CD4-positive, alpha-beta T cell (primary cell): ENCODE measurements around the gene AP5M1. TPM values are rescaled to one million over a fixed set of nuclear protein-coding genes. Genes with fewer than 3 reads are reported as not detected.
"Not testable (repeated sequence)": the region's sequence is repeated elsewhere in the genome, so short reads cannot be mapped to it uniquely, and the experiment has no call there.

Experiments
- ATAC-seq: fragments of 200-7000 bp; cut with Tn5 transposase; one replicate; pipeline ENCODE4 v1.10.0; 2022; ENCODE audit warnings: mild to moderate bottlenecking; ENCODE audit not compliant: poor library complexity
- CTCF ChIA-PET: fragments of 350-600 bp; sonication (Branson Sonifier 250); formaldehyde crosslinking; loops from one replicate; lab custom pipeline; 2021; ENCODE audit warnings: antibody characterized with exemption, inconsistent platforms; lab: Charles Lee
- POLR2A ChIA-PET: fragments of 350-600 bp; sonication (Branson Sonifier 250); formaldehyde crosslinking; loops from one replicate; lab custom pipeline; 2021; ENCODE audit warnings: antibody characterized with exemption, inconsistent platforms; lab: Charles Lee
- DNase-seq, 14 experiments: peaks; one replicate each; pipeline ENCODE4 v3.0.0-alpha.2; 2013 to 2020; ENCODE audit warnings: mixed read lengths in 2 of 14
- H3K27ac ChIP-seq, 2 donors: one replicate each; pipeline versions ENCODE4 v1.5.1 to v1.7.0; 2013; ENCODE audit warnings: low read length in 2 of 2, low read depth in 1 of 2, mild to moderate bottlenecking in 1 of 2
- H3K27me3 ChIP-seq, 2 experiments: 1 replicate in 1 of 2; 2 replicates in 1 of 2; pipeline versions ENCODE4 v1.6.1 to v1.7.0; 2013; ENCODE audit warnings: low read length in 2 of 2, control low read depth in 1 of 2, mild to moderate bottlenecking in 1 of 2, moderate library complexity in 1 of 2; ENCODE audit not compliant: insufficient read depth in 2 of 2, control insufficient read depth in 1 of 2
- H3K36me3 ChIP-seq: one replicate; pipeline ENCODE4 v1.6.1; 2013; ENCODE audit warnings: low read length, control low read depth; ENCODE audit not compliant: insufficient read depth
- H3K4me1 ChIP-seq: one replicate; pipeline ENCODE4 v1.6.1; 2013; ENCODE audit warnings: low read length, control low read depth; ENCODE audit not compliant: insufficient read depth
- H3K4me3 ChIP-seq: one replicate; pipeline ENCODE4 v1.5.1; 2013; ENCODE audit warnings: mild to moderate bottlenecking, low read length, moderate library complexity
- H3K9me3 ChIP-seq, 2 experiments: 1 replicate in 1 of 2; 2 replicates in 1 of 2; pipeline versions ENCODE4 v1.6.1 to v1.7.0; 2013; ENCODE audit warnings: low read length in 2 of 2, mild to moderate bottlenecking in 2 of 2, control low read depth in 1 of 2, moderate library complexity in 1 of 2; ENCODE audit not compliant: control insufficient read depth in 1 of 2, insufficient read depth in 1 of 2
- H3K27ac Mint-ChIP-seq: one replicate; pipeline ENCODE4 v1.8.0; 2020; ENCODE audit warnings: mixed read lengths
- H3K27me3 Mint-ChIP-seq: one replicate; pipeline ENCODE4 v1.8.0; 2021; ENCODE audit warnings: mixed read lengths
- H3K36me3 Mint-ChIP-seq: one replicate; pipeline ENCODE4 v1.8.0; 2021; ENCODE audit warnings: low read depth, mixed read lengths
- H3K4me1 Mint-ChIP-seq: one replicate; pipeline ENCODE4 v1.8.0; 2021; ENCODE audit warnings: low read depth, mixed read lengths
- H3K4me3 Mint-ChIP-seq: one replicate; pipeline ENCODE4 v1.8.0; 2020; ENCODE audit warnings: mild to moderate bottlenecking, mixed read lengths
- H3K9me3 Mint-ChIP-seq: one replicate; pipeline ENCODE4 v1.8.0; 2020; ENCODE audit warnings: mixed read lengths
- intact Hi-C, 2 experiments: fragments of 100-400 bp; cut with DNase I in 1 of 2; cut with micrococcal nuclease in 1 of 2; formaldehyde crosslinking; loops; one replicate each; pipeline versions ENCODE4 v1.15.1 to v1.9.0; 2023 to 2025; cut with DNase I, micrococcal nuclease
- polyA plus RNA-seq, 2 donors: library from polyadenylated mRNA; unstranded; fragments of 120-200 nt; gene quantifications; one replicate each; pipeline ENCODE4 v1.2.1, GENCODE V29; 2013
- total RNA-seq, 174 experiments: library from RNA in 2 of 174; stranded (reverse) in 2 of 174; gene quantifications; one replicate each; pipeline ENCODE4 v1.2.3 and lab custom pipeline; 2021 to 2026
- TF ChIP-seq, protein P1 (sequence below): fragments of 200-600 bp; IDR thresholded peaks from one replicate; pipeline ENCODE4 v1.8.0; 2022; ENCODE audit warnings: antibody characterized with exemption, mild to moderate bottlenecking

Gene AP5M1, protein sequence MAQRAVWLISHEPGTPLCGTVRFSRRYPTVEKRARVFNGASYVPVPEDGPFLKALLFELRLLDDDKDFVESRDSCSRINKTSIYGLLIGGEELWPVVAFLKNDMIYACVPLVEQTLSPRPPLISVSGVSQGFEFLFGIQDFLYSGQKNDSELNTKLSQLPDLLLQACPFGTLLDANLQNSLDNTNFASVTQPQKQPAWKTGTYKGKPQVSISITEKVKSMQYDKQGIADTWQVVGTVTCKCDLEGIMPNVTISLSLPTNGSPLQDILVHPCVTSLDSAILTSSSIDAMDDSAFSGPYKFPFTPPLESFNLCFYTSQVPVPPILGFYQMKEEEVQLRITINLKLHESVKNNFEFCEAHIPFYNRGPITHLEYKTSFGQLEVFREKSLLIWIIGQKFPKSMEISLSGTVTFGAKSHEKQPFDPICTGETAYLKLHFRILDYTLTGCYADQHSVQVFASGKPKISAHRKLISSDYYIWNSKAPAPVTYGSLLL
- 10 to 100 TPM; 39.2 to 40.4 TPM for total RNA-seq
- 29.5 TPM for polyA plus RNA-seq (2013, experiment 1 of 2)
- 33.0 TPM for polyA plus RNA-seq (2013, experiment 2 of 2)
- total RNA-seq (lab: John Stamatoyannopoulos, UW): 36.4 to 140 (median 84.6) reads per million in 172 experiments

DNA sequence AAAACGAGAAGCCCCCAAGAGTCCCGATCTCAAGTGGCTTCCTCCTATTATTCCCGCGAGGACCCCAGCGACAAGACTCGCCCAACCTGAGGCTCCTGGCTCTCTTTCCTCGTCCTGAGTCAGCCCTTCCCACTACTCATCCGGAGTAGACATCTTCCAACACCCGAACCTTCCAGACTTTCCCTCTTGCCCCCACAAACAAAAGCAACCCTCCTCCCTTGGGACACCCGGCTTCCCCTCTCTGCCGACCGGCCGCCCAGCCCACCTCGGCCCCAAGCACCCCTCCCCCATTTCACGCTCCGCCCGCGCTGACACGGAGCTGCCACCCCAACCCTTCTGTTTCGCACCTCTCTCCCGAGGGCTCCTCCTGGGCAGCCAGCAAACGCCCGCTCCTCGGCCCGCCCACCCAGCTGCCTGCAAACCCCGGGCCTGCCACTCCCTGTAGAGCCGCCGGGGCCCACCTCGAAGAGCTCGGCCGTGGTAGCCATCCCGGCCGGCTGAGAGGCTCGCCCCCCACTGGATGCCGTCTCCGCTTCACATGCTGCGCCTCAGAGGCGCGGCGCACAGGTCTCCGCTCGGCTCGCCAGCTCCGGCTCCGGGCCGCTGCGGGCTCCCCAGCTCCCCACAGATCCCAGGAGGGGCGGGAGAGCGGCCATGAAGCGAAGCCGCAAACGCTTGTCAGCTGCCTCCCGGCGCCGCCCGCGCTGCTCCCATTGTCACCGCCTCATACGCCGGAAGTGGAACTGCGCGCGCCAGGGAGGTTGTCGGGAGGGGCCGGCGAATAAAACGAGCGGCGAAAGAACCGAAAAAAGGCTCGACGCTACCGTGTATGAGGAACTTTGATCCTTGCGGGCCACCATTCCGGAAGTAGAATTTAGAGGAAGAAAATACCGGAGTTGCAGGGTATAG, at the start of gene AP5M1, which contains the start of gene EXOC5:
Gene AP5M1, plus strand, starts transcription at position 811 of the 909 bp plus-strand sequence. CDS start 344 bp downstream, outside the sequence.
Gene EXOC5, minus strand, starts transcription at position 745 of the 909 bp plus-strand sequence. Its CDS starts 257 bp downstream, at position 488.
- H3K36me3 Mint-ChIP-seq: peaks cover 17% of the 10 kb centered on the region
- TF ChIP-seq, protein P1, sequence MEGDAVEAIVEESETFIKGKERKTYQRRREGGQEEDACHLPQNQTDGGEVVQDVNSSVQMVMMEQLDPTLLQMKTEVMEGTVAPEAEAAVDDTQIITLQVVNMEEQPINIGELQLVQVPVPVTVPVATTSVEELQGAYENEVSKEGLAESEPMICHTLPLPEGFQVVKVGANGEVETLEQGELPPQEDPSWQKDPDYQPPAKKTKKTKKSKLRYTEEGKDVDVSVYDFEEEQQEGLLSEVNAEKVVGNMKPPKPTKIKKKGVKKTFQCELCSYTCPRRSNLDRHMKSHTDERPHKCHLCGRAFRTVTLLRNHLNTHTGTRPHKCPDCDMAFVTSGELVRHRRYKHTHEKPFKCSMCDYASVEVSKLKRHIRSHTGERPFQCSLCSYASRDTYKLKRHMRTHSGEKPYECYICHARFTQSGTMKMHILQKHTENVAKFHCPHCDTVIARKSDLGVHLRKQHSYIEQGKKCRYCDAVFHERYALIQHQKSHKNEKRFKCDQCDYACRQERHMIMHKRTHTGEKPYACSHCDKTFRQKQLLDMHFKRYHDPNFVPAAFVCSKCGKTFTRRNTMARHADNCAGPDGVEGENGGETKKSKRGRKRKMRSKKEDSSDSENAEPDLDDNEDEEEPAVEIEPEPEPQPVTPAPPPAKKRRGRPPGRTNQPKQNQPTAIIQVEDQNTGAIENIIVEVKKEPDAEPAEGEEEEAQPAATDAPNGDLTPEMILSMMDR: no peak
- Histone ChIP-seq H3K27me3 (no peaks in the 10 kb centered on the region), H3K4me1 (peaks cover 17% of the 10 kb centered on the region), H3K4me3 (peak within 1 kb of the TSS; percentile 76), H3K9me3 (no peaks in the 10 kb centered on the region), H3K36me3 (peaks cover 3% of the 10 kb centered on the region), H3K27ac (peak within 1 kb of the TSS; percentile 91)
- intact Hi-C loops: loop anchor here (2.0 to 10.0 kb wide), 6 partner anchors 122 to 1686 kb away; partner anchors contain the start of genes KIAA0586 (in 2 of the 2), TIMM9 (in 2 of the 2), KTN1 (in 1 of the 2) and NAA30 (in 1 of the 2)
- H3K4me1 Mint-ChIP-seq: peaks cover 87% of the 10 kb centered on the region
- peak within 1 kb of the TSS; percentile 99 for H3K27ac Mint-ChIP-seq
- H3K4me3 Mint-ChIP-seq: peak within 1 kb of the TSS; percentile 99
- DNase-seq (peak; percentile 81 to 97 (median 89)), ATAC-seq (peak; percentile 84)
- ChIA-PET POLR2A (interaction anchor here (0.6 to 2.9 kb wide), 22 partner anchors 8 to 1689 kb away, joined by 3 to 38 read pairs (median 5); partner anchors contain the start of genes ARID4A, KIAA0586, NAA30 and PELI2), CTCF (interaction anchor here (1.4 kb wide), 1 partner anchor 22 kb away, joined by 3 read pairs; no protein-coding TSS in a partner anchor)
- H3K27me3 Mint-ChIP-seq: no peaks in the 10 kb centered on the region
- H3K9me3 Mint-ChIP-seq: no peaks in the 10 kb centered on the region

- intact Hi-C loops: no loop called here
- ATAC-seq: no peak
- Mint-ChIP-seq H3K27ac (no peak overlapping the region), H3K36me3 (peaks cover 88% of the 10 kb centered on the region), H3K9me3 (no peaks in the 10 kb centered on the region), H3K4me3 (no peak overlapping the region), H3K27me3 (no peaks in the 10 kb centered on the region), H3K4me1 (no peaks in the 10 kb centered on the region)
- no peak for DNase-seq
- ChIA-PET CTCF (no interaction called here), POLR2A (no interaction called here)
- TF ChIP-seq, protein P1: no peak
- no peaks in the 10 kb centered on the region for H3K27me3 ChIP-seq
- no peak overlapping the region for H3K27ac ChIP-seq
- no peaks in the 10 kb centered on the region for H3K4me1 ChIP-seq
- no peak overlapping the region for H3K4me3 ChIP-seq
- H3K9me3 ChIP-seq: no peaks in the 10 kb centered on the region
- peaks cover 29% of the 10 kb centered on the region for H3K36me3 ChIP-seq
Observed at GRCh38 chr14:57221931-57222330, 46.8 kb upstream of the AP5M1 start.

- Mint-ChIP-seq H3K4me1 (no peaks in the 10 kb centered on the region), H3K4me3 (no peak overlapping the region), H3K27ac (no peak overlapping the region), H3K9me3 (no peaks in the 10 kb centered on the region), H3K27me3 (no peaks in the 10 kb centered on the region), H3K36me3 (peaks cover 90% of the 10 kb centered on the region)
- ChIA-PET CTCF (no interaction called here), POLR2A (no interaction called here)
- no peaks in the 10 kb centered on the region for H3K27me3 ChIP-seq
- H3K9me3 ChIP-seq: no peaks in the 10 kb centered on the region
- DNase-seq (no peak), ATAC-seq (no peak)
- TF ChIP-seq, protein P1: no peak
- H3K27ac ChIP-seq: no peak overlapping the region
- H3K4me1 ChIP-seq: no peaks in the 10 kb centered on the region
- H3K4me3 ChIP-seq: no peak overlapping the region
- H3K36me3 ChIP-seq: peaks cover 36% of the 10 kb centered on the region
- intact Hi-C loops: no loop called here
Observed at GRCh38 chr14:57227083-57227482, 41.7 kb upstream of the AP5M1 start.

DNA sequence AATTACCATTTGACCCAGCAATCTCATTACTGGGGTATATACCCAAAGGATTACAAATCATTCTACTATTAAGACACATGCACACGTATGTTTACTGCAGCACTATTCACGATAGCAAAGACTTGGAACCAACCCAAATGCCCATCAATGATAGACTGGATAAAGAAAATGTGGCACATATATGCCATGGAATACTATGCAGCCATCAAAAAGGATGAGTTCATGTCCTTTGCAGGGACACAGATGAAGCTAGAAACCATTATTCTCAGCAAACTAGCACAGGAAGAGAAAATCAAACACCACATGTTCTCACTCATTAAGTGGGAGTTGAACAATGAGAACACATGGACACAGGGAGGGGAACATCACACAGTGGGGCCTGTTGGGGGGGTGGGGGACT, 40.5 kb upstream of the AP5M1 start:
- ATAC-seq, POLR2A ChIA-PET, H3K4me1 ChIP-seq, H3K9me3 ChIP-seq, H3K27me3 Mint-ChIP-seq, DNase-seq, H3K27ac Mint-ChIP-seq, H3K4me1 Mint-ChIP-seq, H3K27me3 ChIP-seq, H3K27ac ChIP-seq, intact Hi-C loops, CTCF ChIA-PET, H3K4me3 ChIP-seq, H3K9me3 Mint-ChIP-seq, H3K4me3 Mint-ChIP-seq: not testable (repeated sequence)
- peaks cover 91% of the 10 kb centered on the region for H3K36me3 Mint-ChIP-seq
- peaks cover 36% of the 10 kb centered on the region for H3K36me3 ChIP-seq
